ENCODE data around the gene CNDP2.

GRCh38 chr18:74457725-74458421 lies 38.3 kb upstream of the CNDP2 start:
- TF ChIP-seq, protein P1, sequence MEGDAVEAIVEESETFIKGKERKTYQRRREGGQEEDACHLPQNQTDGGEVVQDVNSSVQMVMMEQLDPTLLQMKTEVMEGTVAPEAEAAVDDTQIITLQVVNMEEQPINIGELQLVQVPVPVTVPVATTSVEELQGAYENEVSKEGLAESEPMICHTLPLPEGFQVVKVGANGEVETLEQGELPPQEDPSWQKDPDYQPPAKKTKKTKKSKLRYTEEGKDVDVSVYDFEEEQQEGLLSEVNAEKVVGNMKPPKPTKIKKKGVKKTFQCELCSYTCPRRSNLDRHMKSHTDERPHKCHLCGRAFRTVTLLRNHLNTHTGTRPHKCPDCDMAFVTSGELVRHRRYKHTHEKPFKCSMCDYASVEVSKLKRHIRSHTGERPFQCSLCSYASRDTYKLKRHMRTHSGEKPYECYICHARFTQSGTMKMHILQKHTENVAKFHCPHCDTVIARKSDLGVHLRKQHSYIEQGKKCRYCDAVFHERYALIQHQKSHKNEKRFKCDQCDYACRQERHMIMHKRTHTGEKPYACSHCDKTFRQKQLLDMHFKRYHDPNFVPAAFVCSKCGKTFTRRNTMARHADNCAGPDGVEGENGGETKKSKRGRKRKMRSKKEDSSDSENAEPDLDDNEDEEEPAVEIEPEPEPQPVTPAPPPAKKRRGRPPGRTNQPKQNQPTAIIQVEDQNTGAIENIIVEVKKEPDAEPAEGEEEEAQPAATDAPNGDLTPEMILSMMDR (IDR thresholded peaks at IDR 0.05): no peak
- no peak for TF ChIP-seq EZH2 (IDR thresholded peaks at IDR 0.05; ENCODE audit: borderline replicate concordance, insufficient read depth, low read depth, low read length, poor library complexity, severe bottlenecking)

Data from B cell (primary cell).